Skeletal muscle tissue (tissue), 4 donors: ENCODE results near the gene GPR4. TPM values are rescaled to one million over a fixed set of nuclear protein-coding genes. Genes with fewer than 3 reads are reported as not detected.

Experiments
- H3K27ac ChIP-seq: one replicate; pipeline ENCODE4 v1.7.0; 2013; ENCODE audit warnings: mild to moderate bottlenecking, low read depth, low read length, inconsistent platforms
- H3K27me3 ChIP-seq, 3 donors: one replicate each; pipeline ENCODE4 v1.7.0; 2013; ENCODE audit warnings: low read length in 3 of 3; ENCODE audit not compliant: control insufficient read depth in 3 of 3, insufficient read depth in 3 of 3
- H3K36me3 ChIP-seq, 3 donors: one replicate each; pipeline ENCODE4 v1.7.0; 2013; ENCODE audit warnings: low read length in 3 of 3; ENCODE audit not compliant: control insufficient read depth in 3 of 3, insufficient read depth in 3 of 3
- H3K4me1 ChIP-seq, 3 donors: one replicate each; pipeline ENCODE4 v1.7.0; 2013; ENCODE audit warnings: low read length in 3 of 3, mild to moderate bottlenecking in 3 of 3; ENCODE audit not compliant: control insufficient read depth in 3 of 3, insufficient read depth in 3 of 3
- H3K4me3 ChIP-seq, 3 donors: one replicate each; pipeline ENCODE4 v1.7.0; 2013; ENCODE audit warnings: low read length in 3 of 3
- H3K9ac ChIP-seq, 3 donors: one replicate each; pipeline ENCODE4 v1.7.0; 2013; ENCODE audit warnings: low read length in 3 of 3, mild to moderate bottlenecking in 3 of 3, moderate library complexity in 2 of 3, low read depth in 1 of 3
- H3K9me3 ChIP-seq, 3 donors: one replicate each; pipeline ENCODE4 v1.7.0; 2013; ENCODE audit warnings: low read length in 3 of 3; ENCODE audit not compliant: control insufficient read depth in 3 of 3
- total RNA-seq: library from RNA; depleted of rRNA; stranded (reverse); fragments of >200 nt; gene quantifications from one replicate; pipeline ENCODE4 v1.2.3, GENCODE V29; 2014
- donor health status: Osteomylitis.

Gene GPR4
- total RNA-seq, 1 donor from 2014 or later, result 0.52 TPM

GRCh38 chr19:45560038-45560437, 42.0 kb downstream of the GPR4 start:
- Histone ChIP-seq H3K36me3 (peaks cover 0 to 2% (median 0%) of the 10 kb centered on the region in 3 donors), H3K4me1 (peaks cover 0 to 2% (median 0%) of the 10 kb centered on the region in 3 donors), H3K9ac (peak overlapping the region in 1 of 3 donors; percentile 7), H3K27me3 (no peaks in the 10 kb centered on the region), H3K9me3 (no peaks in the 10 kb centered on the region), H3K27ac (no peak overlapping the region), H3K4me3 (no peak overlapping the region)

GRCh38 chr19:45558399-45558878, 43.6 kb downstream of the GPR4 start:
- Histone ChIP-seq H3K36me3 (peaks cover 0 to 2% (median 0%) of the 10 kb centered on the region in 3 donors), H3K9ac (no peak overlapping the region), H3K9me3 (no peaks in the 10 kb centered on the region), H3K4me3 (no peak overlapping the region), H3K27ac (no peak overlapping the region), H3K27me3 (no peaks in the 10 kb centered on the region), H3K4me1 (peaks cover 0 to 2% (median 0%) of the 10 kb centered on the region in 3 donors)

- H3K9me3 ChIP-seq, result no peaks in the 10 kb centered on the region
- no peak overlapping the region for H3K27ac ChIP-seq
- H3K9ac ChIP-seq, result no peak overlapping the region
- H3K36me3 ChIP-seq, result peaks cover 4 to 9% (median 7%) of the 10 kb centered on the region in 3 donors
- no peaks in the 10 kb centered on the region for H3K27me3 ChIP-seq
- no peak overlapping the region for H3K4me3 ChIP-seq
- peaks cover 0 to 3% (median 0%) of the 10 kb centered on the region in 3 donors for H3K4me1 ChIP-seq
These were observed 45.2 kb downstream of the GPR4 start for GRCh38 chr19:45556835-45557234.

GRCh38 chr19:45554481-45554880, 47.5 kb downstream of the GPR4 start:
- no peak overlapping the region for H3K4me3 ChIP-seq

GRCh38 chr19:45553464-45553863, 48.5 kb downstream of the GPR4 start:
- Histone ChIP-seq H3K27me3 (no peaks in the 10 kb centered on the region), H3K27ac (no peak overlapping the region), H3K36me3 (peaks cover 4 to 9% (median 7%) of the 10 kb centered on the region in 3 donors), H3K9ac (no peak overlapping the region), H3K4me1 (peaks cover 0 to 9% (median 0%) of the 10 kb centered on the region in 3 donors), H3K9me3 (no peaks in the 10 kb centered on the region), H3K4me3 (no peak overlapping the region)

More at GRCh38 chr19:45554481-45554880, 47.5 kb downstream of the GPR4 start:
- H3K9ac ChIP-seq, result no peak overlapping the region
- no peaks in the 10 kb centered on the region for H3K9me3 ChIP-seq
- no peaks in the 10 kb centered on the region for H3K27me3 ChIP-seq
- H3K27ac ChIP-seq, result no peak overlapping the region
- peaks cover 0 to 9% (median 0%) of the 10 kb centered on the region in 3 donors for H3K4me1 ChIP-seq
- H3K36me3 ChIP-seq, result peaks cover 4 to 9% (median 7%) of the 10 kb centered on the region in 3 donors

- peaks cover 0 to 6% (median 0%) of the 10 kb centered on the region in 3 donors for H3K4me1 ChIP-seq
- H3K4me3 ChIP-seq, result no peak overlapping the region
- peaks cover 1 to 4% (median 3%) of the 10 kb centered on the region in 3 donors for H3K36me3 ChIP-seq
- no peaks in the 10 kb centered on the region for H3K27me3 ChIP-seq
- no peak overlapping the region for H3K27ac ChIP-seq
- no peak overlapping the region for H3K9ac ChIP-seq
- no peaks in the 10 kb centered on the region for H3K9me3 ChIP-seq
These were observed 53.9 kb downstream of the GPR4 start for GRCh38 chr19:45547965-45548609.

GRCh38 chr19:45547211-45547770, 54.7 kb downstream of the GPR4 start:
- peaks cover 0 to 6% (median 0%) of the 10 kb centered on the region in 3 donors for H3K4me1 ChIP-seq
- no peaks in the 10 kb centered on the region for H3K27me3 ChIP-seq
- H3K9ac ChIP-seq, result no peak overlapping the region
- no peak overlapping the region for H3K4me3 ChIP-seq
- no peaks in the 10 kb centered on the region for H3K9me3 ChIP-seq
- no peak overlapping the region for H3K27ac ChIP-seq
- no peaks in the 10 kb centered on the region for H3K36me3 ChIP-seq

- no peak overlapping the region for H3K4me3 ChIP-seq
- H3K4me1 ChIP-seq, result no peaks in the 10 kb centered on the region
- no peaks in the 10 kb centered on the region for H3K27me3 ChIP-seq
- no peaks in the 10 kb centered on the region for H3K9me3 ChIP-seq
- H3K27ac ChIP-seq, result no peak overlapping the region
- no peaks in the 10 kb centered on the region for H3K36me3 ChIP-seq
- no peak overlapping the region for H3K9ac ChIP-seq
These were observed 59.8 kb downstream of the GPR4 start for GRCh38 chr19:45542234-45542668.
